GM23248 (cell line): ENCODE results near the gene MICU1. TPM values are rescaled to one million over a fixed set of nuclear protein-coding genes. Genes with fewer than 3 reads are reported as not detected.
"Not testable (repeated sequence)": the region's sequence is repeated elsewhere in the genome, so short reads cannot be mapped to it uniquely, and the experiment has no call there.

Experiments used
- DNase-seq: peaks from one replicate; pipeline ENCODE4 v3.0.0-alpha.2; 2015
- H2AFZ ChIP-seq: fragments of 200-600 bp; sonication (generic); 2 replicates; pipeline ENCODE4 v1.6.1; 2016; ENCODE audit warnings: antibody characterized with exemption
- H3F3A ChIP-seq: fragments of 200-600 bp; sonication (generic); 2 replicates; pipeline ENCODE4 v1.6.1; 2016; ENCODE audit warnings: mild to moderate bottlenecking, antibody characterized with exemption, mixed run types; ENCODE audit not compliant: insufficient read depth
- H3K27ac ChIP-seq: fragments of 200-600 bp; sonication (generic); 2 replicates; pipeline ENCODE4 v1.5.1; 2016; ENCODE audit warnings: mild to moderate bottlenecking
- H3K27me3 ChIP-seq: fragments of 200-600 bp; sonication (generic); replicated peaks from 2 replicates; pipeline ENCODE4 v1.6.1; 2016; ENCODE audit warnings: mild to moderate bottlenecking; ENCODE audit not compliant: insufficient read depth
- H3K36me3 ChIP-seq: fragments of 200-600 bp; sonication (generic); 2 replicates; pipeline ENCODE4 v1.6.1; 2016; ENCODE audit warnings: low read depth, mild to moderate bottlenecking
- H3K4me1 ChIP-seq: fragments of 200-600 bp; sonication (generic); 2 replicates; pipeline ENCODE4 v1.6.1; 2016; ENCODE audit warnings: mild to moderate bottlenecking; ENCODE audit not compliant: insufficient read depth
- H3K4me2 ChIP-seq: fragments of 200-600 bp; sonication (generic); one replicate; pipeline ENCODE4 v1.6.1; 2016; ENCODE audit warnings: mild to moderate bottlenecking; ENCODE audit not compliant: unreplicated experiment
- H3K4me3 ChIP-seq: fragments of 200-600 bp; sonication (generic); 2 replicates; pipeline ENCODE4 v1.5.1; 2016; ENCODE audit warnings: mild to moderate bottlenecking
- H3K79me2 ChIP-seq: fragments of 200-600 bp; sonication (generic); 2 replicates; pipeline ENCODE4 v1.6.1; 2016; ENCODE audit warnings: mild to moderate bottlenecking; ENCODE audit not compliant: insufficient read depth
- H3K9ac ChIP-seq: fragments of 200-600 bp; sonication (generic); 2 replicates; pipeline ENCODE4 v1.6.1; 2016; ENCODE audit warnings: mild to moderate bottlenecking
- H3K9me2 ChIP-seq: fragments of 200-600 bp; sonication (generic); 2 replicates; pipeline ENCODE4 v1.6.1; 2016; ENCODE audit warnings: mixed run types, mild to moderate bottlenecking, moderate library complexity; ENCODE audit not compliant: insufficient read depth
- H3K9me3 ChIP-seq: fragments of 200-600 bp; sonication (generic); one replicate; pipeline ENCODE4 v1.6.1; 2017; ENCODE audit warnings: low read depth
- H4K20me1 ChIP-seq: fragments of 200-600 bp; sonication (generic); 2 replicates; pipeline ENCODE4 v1.6.0; 2016; ENCODE audit not compliant: insufficient read depth
- EZH2 ChIP-seq: fragments of 200-600 bp; sonication (generic); IDR thresholded peaks from 2 replicates; pipeline ENCODE4 v1.6.1; 2018; ENCODE audit warnings: antibody characterized with exemption, mild to moderate bottlenecking; ENCODE audit not compliant: insufficient read depth, poor library complexity, severe bottlenecking
- EZH2phosphoT487 ChIP-seq: fragments of 200-600 bp; sonication (generic); IDR thresholded peaks from 2 replicates; pipeline ENCODE4 v1.6.1; 2018; ENCODE audit warnings: antibody characterized with exemption, moderate library complexity, mild to moderate bottlenecking, low read depth; ENCODE audit not compliant: insufficient read depth
- WGBS, 2 experiments: methylation state at CpG; one replicate each; pipeline ENCODE4 v1.1.6; 2015 to 2017; ENCODE audit warnings: low lambda C conversion rate in 2 of 2, low coverage in 1 of 2; ENCODE audit errors: missing lambda C conversion rate in 2 of 2; 5-methylcytosine and 5-hydroxymethylcytosine counted together
- in situ Hi-C: fragments of 300-500 bp; cut with MboI; formaldehyde crosslinking; loops from 2 replicates; pipeline ENCODE4 v1.15.0; 2020
- polyA plus RNA-seq: library from polyadenylated mRNA; unstranded; fragments of >200 nt; fragmentation: Nextera tagmentation; extraction: Ambion mirVana; gene quantifications from 2 replicates; pipeline ENCODE4 v1.2.1, GENCODE V29; 2016
- total RNA-seq: library from RNA; depleted of rRNA; stranded (reverse); fragments of >200 nt; shearing (Covaris generic); gene quantifications from 2 replicates; pipeline ENCODE4 v1.2.3, GENCODE V29; 2014

MICU1 gene
- total and polyA plus RNA-seq, 2 experiments from 2014 or later, result 37.3 to 45.0 TPM

DNA sequence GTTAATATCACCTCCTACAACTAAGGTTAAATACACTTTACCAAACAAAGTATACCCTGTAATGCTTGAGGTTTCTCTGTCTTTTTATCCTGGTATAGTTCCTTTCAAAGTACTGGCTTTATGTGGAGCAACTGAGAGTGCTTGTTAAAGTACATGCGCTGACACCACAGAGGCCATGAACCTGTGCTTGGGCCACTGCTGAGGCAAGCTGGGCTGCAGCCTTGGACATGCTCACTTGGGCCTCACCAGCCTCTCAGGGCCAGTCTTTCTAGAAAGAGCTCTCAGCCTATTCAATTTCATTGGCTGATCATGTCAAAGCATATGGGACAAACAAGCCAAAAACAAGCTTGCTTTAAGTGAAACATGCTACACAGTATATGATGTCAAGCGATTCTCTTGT is 145.0 kb downstream of the MICU1 start:
- H3F3A ChIP-seq, result no peaks in the 10 kb centered on the region
- H3K27me3 ChIP-seq, result no peaks in the 10 kb centered on the region
- no peaks in the 10 kb centered on the region for H4K20me1 ChIP-seq
- H3K79me2 ChIP-seq, result no peaks in the 10 kb centered on the region
- no peaks in the 10 kb centered on the region for H3K9me2 ChIP-seq
- no peaks in the 10 kb centered on the region for H3K9me3 ChIP-seq
- no peak overlapping the region for H2AFZ ChIP-seq
- in situ Hi-C loops, result no loop called here
- H3K9ac ChIP-seq, result no peak overlapping the region
- H3K4me2 ChIP-seq, result no peak overlapping the region
- 0 out of 2 replicates have a peak, but pooled peaks cover 8% of the 10 kb centered on the region for H3K36me3 ChIP-seq
- no peak for DNase-seq
- no peak overlapping the region for H3K27ac ChIP-seq
- no peak for TF ChIP-seq EZH2phosphoT487
- no peak for TF ChIP-seq EZH2
- WGBS, 2 experiments, result 95 to 100% methylated on average over 2 of the region's 2 CpGs
- H3K4me1 ChIP-seq, result no peaks in the 10 kb centered on the region
- H3K4me3 ChIP-seq, result no peak overlapping the region

DNA sequence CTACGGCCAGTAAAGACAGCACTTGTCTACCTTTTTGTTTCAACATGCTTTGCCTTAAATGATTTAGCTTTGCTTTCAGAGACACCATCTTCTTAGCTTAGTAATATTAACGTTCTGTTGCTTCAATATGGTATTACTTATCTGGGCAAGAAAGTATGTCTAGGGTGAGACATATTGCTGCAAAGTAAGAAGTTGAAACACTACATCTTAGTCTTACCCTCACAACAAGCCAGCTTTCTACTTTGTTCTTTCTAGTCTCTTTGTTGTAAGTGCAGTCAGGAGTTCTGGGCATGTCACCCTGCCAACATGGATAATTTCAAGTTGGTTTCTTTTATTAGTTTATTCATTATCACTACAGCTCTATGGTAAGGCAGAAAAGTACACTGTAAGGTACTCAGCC is 148.4 kb downstream of the MICU1 start:
- Histone ChIP-seq H3K4me1 (no peaks in the 10 kb centered on the region), H4K20me1 (no peaks in the 10 kb centered on the region), H3F3A (no peaks in the 10 kb centered on the region), H3K9ac (no peak overlapping the region), H3K27me3 (no peaks in the 10 kb centered on the region), H3K9me3 (no peaks in the 10 kb centered on the region), H3K27ac (no peak overlapping the region), H3K4me3 (no peak overlapping the region), H3K4me2 (no peak overlapping the region), H3K9me2 (no peaks in the 10 kb centered on the region), H2AFZ (no peak overlapping the region), H3K79me2 (no peaks in the 10 kb centered on the region), H3K36me3 (0 out of 2 replicates have a peak, but pooled peaks cover 12% of the 10 kb centered on the region)
- WGBS, 2 experiments, result 77 to 84% methylated on average over 2 of the region's 2 CpGs
- DNase-seq, result no peak
- in situ Hi-C loops, result no loop called here
- no peak for TF ChIP-seq EZH2

DNA sequence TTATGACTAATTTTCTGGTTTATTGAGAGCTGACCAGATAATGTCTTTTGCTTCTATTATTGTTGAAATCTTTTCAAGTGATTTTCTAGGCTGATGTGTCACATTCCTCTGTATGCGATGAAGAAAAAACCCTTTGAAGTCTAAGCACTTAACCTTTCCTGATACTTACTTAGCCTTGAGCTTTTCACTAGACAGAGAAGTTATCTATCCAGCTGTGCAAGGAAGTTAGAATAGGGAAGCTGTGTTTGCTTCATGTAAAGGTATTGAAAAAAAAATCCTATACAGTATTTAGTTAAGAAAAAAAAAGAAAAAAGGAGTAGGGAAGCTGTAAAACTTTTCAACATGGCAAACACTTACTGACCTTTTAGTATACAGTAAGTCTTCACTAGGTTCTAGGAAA is 153.6 kb downstream of the MICU1 start:
- no peak overlapping the region for H2AFZ ChIP-seq
- no peak overlapping the region for H3K4me2 ChIP-seq
- TF ChIP-seq EZH2phosphoT487, result no peak
- TF ChIP-seq EZH2, result no peak
- H3K9me2 ChIP-seq, result no peaks in the 10 kb centered on the region
- no peaks in the 10 kb centered on the region for H3K79me2 ChIP-seq
- H3K4me1 ChIP-seq, result no peaks in the 10 kb centered on the region
- no peak overlapping the region for H3K9ac ChIP-seq
- no peaks in the 10 kb centered on the region for H3F3A ChIP-seq
- peaks cover 12% of the 10 kb centered on the region; the same call in 1 of the 2 replicates for H3K36me3 ChIP-seq
- in situ Hi-C loops, result no loop called here
- H3K9me3 ChIP-seq, result no peaks in the 10 kb centered on the region
- H3K4me3 ChIP-seq, result no peak overlapping the region
- no peaks in the 10 kb centered on the region for H3K27me3 ChIP-seq
- no peak overlapping the region for H3K27ac ChIP-seq
- no peak for DNase-seq
- H4K20me1 ChIP-seq, result no peaks in the 10 kb centered on the region
- WGBS, 2 experiments, result 96 to 100% methylated on average over 1 of the region's 1 CpG

DNA sequence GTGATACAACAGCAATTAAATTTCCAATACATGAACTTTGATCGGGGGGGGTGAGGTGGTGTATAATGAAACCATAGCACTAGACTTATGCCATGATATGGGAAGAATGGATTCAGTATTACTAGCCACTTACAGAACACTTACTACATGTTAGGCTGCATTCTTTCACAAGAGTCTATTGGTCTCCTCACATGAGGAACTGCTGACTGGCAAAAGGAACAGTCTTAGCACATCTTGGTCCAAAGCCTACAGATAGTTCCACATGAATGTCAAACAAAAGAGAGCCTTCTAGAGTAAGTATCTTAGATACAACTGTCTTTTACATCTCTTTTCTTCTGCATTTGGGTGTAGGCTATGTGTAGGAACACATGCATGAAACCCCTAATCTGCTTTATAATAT is 155.2 kb downstream of the MICU1 start:
- peaks cover 5% of the 10 kb centered on the region; the same call in 1 of the 2 replicates for H3K36me3 ChIP-seq
- no peaks in the 10 kb centered on the region for H3K9me2 ChIP-seq
- no peak overlapping the region for H3K27ac ChIP-seq
- no peaks in the 10 kb centered on the region for H3K9me3 ChIP-seq
- H3K27me3 ChIP-seq, result no peaks in the 10 kb centered on the region
- TF ChIP-seq EZH2 (no peak), EZH2phosphoT487 (no peak)
- in situ Hi-C loops, result no loop called here
- H3K4me3 ChIP-seq, result no peak overlapping the region
- no peak overlapping the region for H3K9ac ChIP-seq
- H3K79me2 ChIP-seq, result no peaks in the 10 kb centered on the region
- peaks cover 6% of the 10 kb centered on the region for H3K4me1 ChIP-seq
- no peak overlapping the region for H2AFZ ChIP-seq
- WGBS, 2 experiments, result 56 to 61% methylated on average over 1 of the region's 1 CpG
- no peak overlapping the region for H3K4me2 ChIP-seq
- no peaks in the 10 kb centered on the region for H4K20me1 ChIP-seq
- DNase-seq, result no peak
- peaks cover 10% of the 10 kb centered on the region; the same call in 1 of the 2 replicates for H3F3A ChIP-seq

DNA sequence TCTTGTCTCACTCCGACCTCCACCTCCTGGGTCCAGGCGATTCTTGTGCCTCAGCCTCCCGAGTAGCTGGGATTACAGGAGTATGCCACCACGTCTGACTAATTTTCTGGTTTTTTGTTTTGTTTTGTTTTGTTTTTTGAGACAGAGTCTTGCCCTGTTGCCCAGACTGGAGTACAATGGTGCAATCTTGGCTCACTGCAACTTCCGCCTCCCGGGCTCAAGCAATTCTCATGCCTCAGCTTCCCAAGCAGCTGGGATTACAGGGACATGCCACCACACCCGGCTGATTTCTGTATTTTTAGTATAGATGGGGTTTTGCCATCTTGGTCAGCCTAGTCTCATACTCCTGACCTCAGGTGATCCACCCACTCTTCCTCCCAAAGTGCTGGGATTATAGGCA is 158.8 kb downstream of the MICU1 start:
- 96% methylated on average over 7 of the region's 7 CpGs for WGBS, 2 experiments
- H3K27ac ChIP-seq, H3K4me1 ChIP-seq, H3K9me2 ChIP-seq, H3K4me2 ChIP-seq, H3K36me3 ChIP-seq, H3K9me3 ChIP-seq, H4K20me1 ChIP-seq, H2AFZ ChIP-seq, H3K79me2 ChIP-seq, DNase-seq, H3K27me3 ChIP-seq, H3K9ac ChIP-seq, in situ Hi-C loops, H3K4me3 ChIP-seq: not testable (repeated sequence)
- peaks cover 10% of the 10 kb centered on the region; the same call in 1 of the 2 replicates for H3F3A ChIP-seq
